Measurements from ENCODE around the gene DNAJC16.
"Not testable (repeated sequence)": the region's sequence is repeated elsewhere in the genome, so short reads cannot be mapped to it uniquely, and the experiment has no call there.

Gene DNAJC16

GRCh38 chr1:15507278-15507677 lies 19.4 kb upstream of the DNAJC16 start:
- DNase-seq, result no peak

DNA sequence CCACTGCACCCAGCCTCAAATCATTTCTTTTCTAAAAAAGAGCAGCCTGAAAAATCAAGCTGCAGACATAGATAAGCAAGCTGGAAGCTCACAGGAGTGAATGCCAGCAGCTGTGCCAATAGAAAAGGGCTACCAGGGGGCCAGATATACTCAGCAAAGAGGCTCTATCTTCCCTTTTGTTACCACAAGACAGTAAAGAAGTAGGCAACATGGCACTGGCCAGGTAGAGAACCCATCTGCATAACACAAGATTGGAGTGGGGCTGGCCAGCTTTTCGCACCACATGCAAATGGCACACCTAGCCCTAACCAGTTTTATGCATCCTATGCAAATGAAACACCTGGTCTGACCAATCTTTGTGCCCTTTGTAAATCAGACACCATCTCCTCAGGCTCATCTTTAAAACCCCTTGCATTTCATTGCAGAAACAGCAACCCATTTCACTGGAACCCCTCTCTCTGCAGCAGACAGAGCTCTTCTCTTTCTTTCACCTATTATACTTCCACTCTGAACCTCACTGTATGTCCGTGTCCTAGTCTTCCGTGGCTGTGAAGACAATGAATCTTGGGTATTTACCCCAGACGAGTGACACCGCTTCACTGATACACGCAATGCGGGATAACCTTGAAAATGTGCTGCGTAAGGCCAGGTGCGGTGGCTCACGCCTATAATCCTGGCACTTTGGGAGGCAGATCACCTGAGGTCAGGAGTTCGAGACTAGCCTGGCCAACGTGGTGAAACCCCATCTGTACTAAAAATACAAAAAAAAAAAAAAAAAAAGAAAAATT lies 17.8 kb upstream of the DNAJC16 start:
- no peak for DNase-seq

- no peak for DNase-seq
Measured at GRCh38 chr1:15509586-15509985, 17.1 kb upstream of the DNAJC16 start.

DNA sequence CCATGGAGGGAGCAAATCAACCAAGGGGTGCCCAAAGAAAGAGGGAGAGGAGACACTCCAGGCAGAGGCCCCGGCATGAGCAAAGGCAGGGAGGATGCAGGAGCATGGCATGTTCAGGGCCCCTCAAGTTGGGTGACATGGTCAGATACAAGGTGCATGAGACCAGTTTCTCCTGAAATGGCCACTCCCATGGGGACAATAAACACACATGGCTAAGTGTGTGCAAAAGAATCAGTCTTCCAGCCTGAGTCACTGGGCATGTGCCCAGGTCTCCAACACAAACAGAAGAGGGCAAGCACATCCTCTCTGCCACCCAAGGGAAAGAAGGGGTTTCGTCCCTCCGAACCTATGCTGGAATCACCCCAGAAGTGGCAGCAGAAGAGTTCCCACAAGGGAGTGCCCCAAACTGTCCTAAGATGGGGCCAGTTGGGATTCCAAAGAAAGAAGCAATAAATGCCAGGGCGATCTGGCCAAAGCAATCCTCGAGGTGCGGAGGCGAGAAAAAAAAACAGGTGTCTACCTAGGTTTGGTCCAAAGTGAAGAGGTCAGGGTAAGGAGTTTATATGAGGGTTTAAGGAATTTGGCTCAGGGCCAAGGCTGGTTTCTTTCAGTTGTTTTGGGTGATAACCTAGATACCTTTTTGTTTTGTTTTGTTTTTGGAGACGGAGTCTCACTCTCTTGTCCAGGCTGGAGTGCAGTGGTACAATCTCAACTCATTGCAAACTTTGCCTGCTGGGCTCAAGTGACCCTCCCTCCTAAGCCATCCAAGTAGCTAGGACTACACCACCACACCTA lies 15.8 kb upstream of the DNAJC16 start:
- no peak for DNase-seq

DNA sequence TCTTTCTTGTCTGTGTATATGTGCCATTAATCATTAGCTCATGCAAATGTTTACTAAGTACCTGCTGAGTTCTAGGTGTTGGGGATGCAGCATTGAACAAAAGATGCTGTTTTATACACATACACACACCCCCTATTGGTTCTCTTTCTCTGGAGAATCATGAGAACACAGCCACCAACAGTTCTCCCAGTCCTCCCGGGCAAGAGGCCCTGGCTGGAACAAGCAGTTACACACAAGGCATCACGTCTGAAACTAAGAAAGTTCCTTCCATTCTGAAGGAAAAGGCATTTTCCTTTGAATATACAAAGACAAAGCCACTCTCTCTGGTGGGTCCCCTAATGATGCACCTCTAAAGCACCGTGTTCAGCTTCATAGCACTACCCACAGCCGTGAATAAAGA lies 13.5 kb upstream of the DNAJC16 start:
- DNase-seq, result no peak

DNA sequence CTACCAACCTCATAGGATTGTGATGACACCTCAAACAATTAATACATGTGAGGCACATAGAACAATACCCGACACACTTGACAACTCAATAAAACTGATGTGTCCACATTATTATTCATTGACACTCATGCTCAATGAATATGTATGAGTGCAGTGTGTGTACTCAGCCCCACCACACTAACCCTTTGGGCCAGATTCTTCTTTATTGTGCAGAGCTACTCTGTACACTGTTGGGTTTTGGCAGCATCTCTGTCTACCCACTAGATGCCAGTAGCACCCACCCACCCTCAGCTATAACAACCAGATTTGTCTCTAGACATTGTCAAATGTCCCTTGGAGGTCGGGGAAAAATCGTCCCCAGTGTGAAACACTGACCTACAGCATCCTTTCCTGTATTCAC lies 12.7 kb upstream of the DNAJC16 start:
- DNase-seq, result no peak

- not testable (repeated sequence) for DNase-seq
Measured at GRCh38 chr1:15514557-15514956, 12.1 kb upstream of the DNAJC16 start.

DNA sequence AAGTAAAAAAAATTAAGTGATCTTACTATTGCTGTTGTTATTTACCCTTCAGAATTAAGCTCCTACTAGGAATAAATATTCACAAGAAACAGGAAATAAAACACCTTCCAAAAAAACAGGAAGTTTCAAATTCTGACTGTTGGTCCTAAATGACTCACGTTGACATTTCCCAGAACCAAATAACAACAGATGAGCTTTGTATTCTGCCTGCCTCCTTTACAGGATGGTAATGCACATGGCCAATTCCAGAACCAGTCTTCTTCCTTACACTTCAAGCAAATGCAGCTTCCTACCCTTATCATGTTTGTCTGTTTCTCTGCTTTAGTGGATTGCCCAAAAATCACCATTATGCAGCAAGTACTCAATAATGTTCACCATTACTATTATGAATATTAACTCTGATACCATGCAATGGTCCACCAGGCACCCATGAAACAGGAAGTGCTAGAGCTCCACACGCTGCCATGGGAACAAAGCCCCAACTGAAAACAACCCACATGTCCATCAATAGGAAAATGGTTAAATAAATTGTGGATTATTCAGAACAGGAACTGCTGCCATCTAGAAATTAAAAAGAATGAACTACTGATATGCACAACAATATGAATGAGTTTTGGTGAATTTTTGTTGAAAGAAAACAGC lies 11.5 kb upstream of the DNAJC16 start:
- no peak for DNase-seq

- DNase-seq, result no peak
Measured at GRCh38 chr1:15519625-15520024, 7.0 kb upstream of the DNAJC16 start.

GRCh38 chr1:15521206-15521906 lies 5.3 kb upstream of the DNAJC16 start:
- DNase-seq, result not testable (repeated sequence)

DNA sequence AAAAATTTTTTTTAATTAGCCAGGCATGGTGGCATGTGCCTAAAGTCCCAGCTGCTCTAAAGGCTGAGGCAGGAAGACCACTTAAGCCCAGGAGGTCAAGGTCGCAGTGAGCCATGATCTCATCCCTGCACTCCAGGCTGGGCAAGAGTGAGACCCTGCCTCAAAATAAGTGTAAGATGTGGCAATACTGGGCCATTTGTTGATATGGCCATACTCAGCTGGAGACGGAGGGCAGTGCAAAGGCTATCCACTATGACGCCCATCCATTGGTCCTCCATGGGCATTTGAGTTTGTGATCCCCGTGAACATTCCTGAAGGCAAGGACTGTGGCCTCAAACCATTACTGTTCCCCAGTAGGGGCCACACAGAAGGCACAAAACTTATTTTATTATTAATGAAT lies 4.1 kb upstream of the DNAJC16 start:
- DNase-seq, result no peak

GRCh38 chr1:15523104-15524020 lies 3.3 kb upstream of the DNAJC16 start:
- DNase-seq, result no peak

DNA sequence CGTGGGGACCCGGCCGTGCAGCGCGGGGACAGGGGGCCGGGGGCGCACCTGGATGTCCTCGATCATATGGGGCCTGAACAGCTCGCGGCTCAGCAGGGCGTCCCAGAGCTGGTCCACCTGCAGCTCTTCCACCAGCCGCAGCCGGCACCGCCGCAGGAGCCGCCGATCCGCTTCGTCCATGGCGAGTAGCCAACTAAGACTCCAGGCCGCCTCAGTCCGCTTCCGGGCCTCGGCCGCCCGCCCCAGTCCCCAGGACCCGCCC lies 2.7 kb upstream of the DNAJC16 start, which contains the start of gene CASP9:
TSS of gene CASP9 (minus strand) at position 195 of the 262 bp plus-strand sequence. CDS start at position 180, 15 bp downstream.
- no peak for DNase-seq

GRCh38 chr1:15524283-15525049 lies 2.2 kb upstream of the DNAJC16 start:
- DNase-seq, result peak; percentile 99

DNA sequence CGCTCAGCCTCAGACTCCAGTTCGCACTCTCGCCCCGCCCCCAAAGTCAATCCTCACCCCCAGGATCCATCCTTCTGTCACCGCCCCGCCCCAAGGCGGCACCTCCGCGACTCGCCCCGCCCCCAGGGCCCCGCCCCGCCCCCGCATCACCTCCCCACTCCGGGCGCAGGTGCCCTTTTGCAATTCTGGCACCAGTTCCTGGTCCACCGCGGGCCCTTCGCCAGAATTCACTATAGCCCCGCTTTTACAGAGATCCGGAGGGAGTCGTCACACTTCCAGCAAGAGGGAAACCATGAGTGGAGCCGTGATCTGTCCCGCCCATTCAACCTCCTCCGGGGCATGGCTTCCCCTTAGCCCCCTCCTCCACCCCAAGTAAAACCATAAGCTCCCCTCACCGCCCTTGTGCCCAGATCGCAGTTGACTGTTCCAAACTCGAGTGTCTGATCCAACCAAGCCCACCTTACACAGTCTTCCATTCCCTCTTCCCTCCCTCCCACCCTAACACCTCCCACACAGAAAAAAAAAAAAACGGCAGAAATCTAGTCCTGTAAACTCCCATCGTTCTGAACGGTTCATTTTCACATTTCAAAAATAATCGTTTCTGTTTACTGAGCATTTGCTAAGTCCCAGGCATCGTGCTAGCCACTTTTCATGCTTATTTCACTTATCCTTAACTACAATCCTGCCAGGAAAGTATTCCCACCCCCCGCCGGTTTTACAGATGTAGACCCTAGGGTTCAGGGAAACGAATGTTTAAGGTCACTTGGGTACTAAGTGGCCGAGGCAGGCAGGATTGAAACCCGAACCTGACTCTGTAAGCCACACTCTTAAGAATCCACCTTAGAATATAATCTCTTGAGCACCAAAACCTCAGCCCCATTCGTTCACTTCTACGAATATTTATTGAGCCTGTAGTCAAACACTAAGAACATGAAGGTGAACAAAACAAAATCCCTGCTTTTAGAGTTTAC lies 1.3 kb upstream of the DNAJC16 start:
- DNase-seq, result no peak

GRCh38 chr1:15526021-15526489 lies 593 bp upstream of the DNAJC16 start:
- DNase-seq, result no peak

DNA sequence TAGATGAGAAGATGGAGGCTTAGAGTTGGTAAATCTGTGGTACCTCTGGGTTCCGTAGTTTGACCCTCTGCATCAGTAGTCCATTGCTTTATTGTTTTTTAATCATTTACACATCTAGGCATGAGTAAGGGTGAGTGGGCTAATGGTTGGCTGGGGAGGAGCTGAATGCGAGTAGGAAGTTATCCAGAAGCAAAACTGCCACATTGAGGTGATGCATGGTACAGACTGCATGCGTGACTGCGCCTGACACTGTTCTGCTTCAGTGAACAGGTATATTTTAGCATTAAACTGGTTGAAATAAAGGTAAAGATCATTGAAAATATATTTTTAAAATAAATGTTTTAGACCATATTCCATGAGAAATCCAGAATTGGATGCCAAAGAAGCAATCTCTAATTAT lies 4.4 kb downstream of the DNAJC16 start:
- DNase-seq, result no peak

- no peak for DNase-seq
Measured at GRCh38 chr1:15531682-15532081, 5.0 kb downstream of the DNAJC16 start.

GRCh38 chr1:15538771-15539170 lies 12.1 kb downstream of the DNAJC16 start:
- DNase-seq, result peak; percentile 9

DNA sequence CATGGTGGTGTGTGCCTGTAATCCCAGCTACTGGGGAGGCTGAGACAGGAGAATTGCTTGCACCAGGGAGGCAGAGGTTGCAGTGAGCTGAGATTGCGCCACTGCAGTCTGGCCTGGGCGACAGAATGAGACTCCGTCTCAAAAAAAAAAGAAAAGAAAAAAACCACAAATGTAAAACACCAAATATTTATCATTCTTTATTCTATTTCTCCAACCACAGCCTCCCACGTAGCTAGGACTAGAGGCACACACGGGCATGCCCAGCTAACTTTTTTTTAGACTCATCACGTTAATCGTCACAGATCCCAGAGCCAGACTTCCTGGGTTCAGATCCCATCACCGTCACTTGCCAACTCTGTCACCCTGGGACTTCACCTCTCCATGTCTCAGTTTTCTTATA lies 13.5 kb downstream of the DNAJC16 start:
- no peak for DNase-seq
